ENCODE measurements around the gene ADARB2. TPM values are rescaled to one million over a fixed set of nuclear protein-coding genes. Genes with fewer than 3 reads are reported as not detected.

ADARB2 gene
- total and polyA plus RNA-seq, 2 experiments from 2014 or later: 0.13 to 0.48 TPM

DNA sequence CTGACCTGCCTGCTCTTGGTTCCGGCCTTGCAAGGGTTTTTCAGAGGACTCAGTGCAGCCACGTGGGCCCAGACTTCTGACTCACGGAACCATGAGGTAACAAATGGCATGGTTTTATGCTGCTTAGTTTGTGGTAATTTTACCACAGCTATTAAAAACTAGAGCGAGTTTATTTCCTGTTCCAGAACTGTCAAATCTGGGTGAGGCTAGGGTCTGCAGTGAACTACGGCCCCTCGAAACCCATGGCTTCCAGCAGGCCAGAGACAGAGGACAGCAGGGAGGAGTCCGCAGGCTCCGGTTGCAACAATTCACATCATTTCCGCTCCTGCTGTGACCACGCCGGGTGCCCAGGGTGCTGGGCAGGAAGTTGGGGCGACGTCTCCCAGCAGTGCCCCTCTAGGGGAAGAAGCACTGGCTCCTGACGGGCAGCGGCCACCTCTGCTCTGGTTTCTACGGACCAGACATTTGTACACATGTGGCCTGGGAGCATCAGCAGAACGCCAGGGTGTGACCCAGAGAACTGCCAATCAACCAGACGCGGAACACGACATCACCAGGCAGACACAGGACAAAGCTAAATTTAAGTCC lies 74.8 kb downstream of the ADARB2 start:
- WGBS (ENCODE audit: low lambda C conversion rate, missing lambda C conversion rate): 92% methylated on average over 20 of the region's 20 CpGs
- Histone ChIP-seq H3K9me2 (replicated peaks; ENCODE audit: insufficient read depth) (no peaks in the 10 kb centered on the region), H3K4me1 (ENCODE audit: insufficient read depth) (no peaks in the 10 kb centered on the region), H3K9me3 (ENCODE audit: low read depth) (no peaks in the 10 kb centered on the region), H3K27me3 (peaks cover 5% of the 10 kb centered on the region), H2AFZ (no peak overlapping the region), H3K4me2 (no peak overlapping the region), H3K27ac (no peak overlapping the region), H4K20me1 (ENCODE audit: insufficient read depth, poor library complexity, severe bottlenecking) (no peaks in the 10 kb centered on the region), H3K4me3 (no peak overlapping the region), H3K36me3 (replicated peaks; ENCODE audit: insufficient read depth, low read depth) (no peaks in the 10 kb centered on the region), H3K79me2 (no peaks in the 10 kb centered on the region)
- TF ChIP-seq, protein P1, sequence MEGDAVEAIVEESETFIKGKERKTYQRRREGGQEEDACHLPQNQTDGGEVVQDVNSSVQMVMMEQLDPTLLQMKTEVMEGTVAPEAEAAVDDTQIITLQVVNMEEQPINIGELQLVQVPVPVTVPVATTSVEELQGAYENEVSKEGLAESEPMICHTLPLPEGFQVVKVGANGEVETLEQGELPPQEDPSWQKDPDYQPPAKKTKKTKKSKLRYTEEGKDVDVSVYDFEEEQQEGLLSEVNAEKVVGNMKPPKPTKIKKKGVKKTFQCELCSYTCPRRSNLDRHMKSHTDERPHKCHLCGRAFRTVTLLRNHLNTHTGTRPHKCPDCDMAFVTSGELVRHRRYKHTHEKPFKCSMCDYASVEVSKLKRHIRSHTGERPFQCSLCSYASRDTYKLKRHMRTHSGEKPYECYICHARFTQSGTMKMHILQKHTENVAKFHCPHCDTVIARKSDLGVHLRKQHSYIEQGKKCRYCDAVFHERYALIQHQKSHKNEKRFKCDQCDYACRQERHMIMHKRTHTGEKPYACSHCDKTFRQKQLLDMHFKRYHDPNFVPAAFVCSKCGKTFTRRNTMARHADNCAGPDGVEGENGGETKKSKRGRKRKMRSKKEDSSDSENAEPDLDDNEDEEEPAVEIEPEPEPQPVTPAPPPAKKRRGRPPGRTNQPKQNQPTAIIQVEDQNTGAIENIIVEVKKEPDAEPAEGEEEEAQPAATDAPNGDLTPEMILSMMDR (IDR thresholded peaks at IDR 0.05; ENCODE audit: poor library complexity): no peak
- no peak for TF ChIP-seq EZH2phosphoT487 (IDR thresholded peaks at IDR 0.05; ENCODE audit: low read depth, severe bottlenecking, unreplicated experiment)
- no peak for TF ChIP-seq EZH2 (IDR thresholded peaks at IDR 0.05; ENCODE audit: borderline replicate concordance)
- DNase-seq (ENCODE audit: low spot score): no peak

- Histone ChIP-seq H3K4me1 (ENCODE audit: insufficient read depth) (no peaks in the 10 kb centered on the region), H4K20me1 (ENCODE audit: insufficient read depth, poor library complexity, severe bottlenecking) (no peaks in the 10 kb centered on the region), H3K79me2 (no peaks in the 10 kb centered on the region), H3K4me2 (no peak overlapping the region), H3K9me3 (ENCODE audit: low read depth) (no peaks in the 10 kb centered on the region), H3K4me3 (no peak overlapping the region), H2AFZ (no peak overlapping the region), H3K9me2 (replicated peaks; ENCODE audit: insufficient read depth) (no peaks in the 10 kb centered on the region), H3K27me3 (peaks cover 5% of the 10 kb centered on the region), H3K27ac (no peak overlapping the region), H3K36me3 (replicated peaks; ENCODE audit: insufficient read depth, low read depth) (no peaks in the 10 kb centered on the region)
- no peak for DNase-seq (ENCODE audit: low spot score)
- 83% methylated on average over 14 of the region's 14 CpGs for WGBS (ENCODE audit: low lambda C conversion rate, missing lambda C conversion rate)
- TF ChIP-seq EZH2phosphoT487 (IDR thresholded peaks at IDR 0.05; ENCODE audit: low read depth, severe bottlenecking, unreplicated experiment) (no peak), EZH2 (IDR thresholded peaks at IDR 0.05; ENCODE audit: borderline replicate concordance) (no peak)
- TF ChIP-seq, protein P1 (IDR thresholded peaks at IDR 0.05; ENCODE audit: poor library complexity): no peak
Measured at GRCh38 chr10:1661859-1662437, 75.4 kb downstream of the ADARB2 start.

DNA sequence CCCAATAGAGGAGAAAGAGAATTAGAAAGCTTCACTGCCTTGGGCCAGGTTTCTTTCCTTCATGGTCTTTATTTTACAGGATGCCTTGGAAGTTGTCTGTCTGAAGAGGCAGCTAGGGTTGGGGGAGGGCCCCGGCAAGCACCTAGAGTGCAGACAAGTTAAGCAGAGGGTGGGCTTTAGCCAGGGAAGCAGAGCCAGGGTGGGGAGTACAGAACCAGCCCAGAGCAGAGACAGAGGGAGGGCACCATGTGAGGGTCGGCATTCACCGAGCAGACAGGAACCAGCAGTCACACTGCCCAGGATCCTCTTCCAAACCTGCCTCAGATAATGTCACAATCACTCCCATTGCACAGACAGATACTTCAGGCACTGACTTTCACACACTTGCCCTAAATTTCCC lies 75.9 kb downstream of the ADARB2 start:
- H3K79me2 ChIP-seq: no peaks in the 10 kb centered on the region
- H4K20me1 ChIP-seq (ENCODE audit: insufficient read depth, poor library complexity, severe bottlenecking): no peaks in the 10 kb centered on the region
- TF ChIP-seq EZH2 (IDR thresholded peaks at IDR 0.05; ENCODE audit: borderline replicate concordance): no peak
- TF ChIP-seq EZH2phosphoT487 (IDR thresholded peaks at IDR 0.05; ENCODE audit: low read depth, severe bottlenecking, unreplicated experiment): no peak
- TF ChIP-seq, protein P1 (IDR thresholded peaks at IDR 0.05; ENCODE audit: poor library complexity): no peak
- no peaks in the 10 kb centered on the region for H3K9me2 ChIP-seq (replicated peaks; ENCODE audit: insufficient read depth)
- no peak overlapping the region for H3K4me2 ChIP-seq
- no peak for DNase-seq (ENCODE audit: low spot score)
- WGBS (ENCODE audit: low lambda C conversion rate, missing lambda C conversion rate): 95% methylated on average over 3 of the region's 3 CpGs
- peaks cover 5% of the 10 kb centered on the region for H3K27me3 ChIP-seq
- H3K27ac ChIP-seq: no peak overlapping the region
- no peaks in the 10 kb centered on the region for H3K9me3 ChIP-seq (ENCODE audit: low read depth)
- no peaks in the 10 kb centered on the region for H3K36me3 ChIP-seq (replicated peaks; ENCODE audit: insufficient read depth, low read depth)
- H3K4me3 ChIP-seq: no peak overlapping the region
- H2AFZ ChIP-seq: no peak overlapping the region
- no peaks in the 10 kb centered on the region for H3K4me1 ChIP-seq (ENCODE audit: insufficient read depth)

Measured in hepatocyte (in vitro differentiated cells).